Endothelial cell of hepatic sinusoid (primary cell): ENCODE data around the gene AFP.

Experiments used
- in situ Hi-C: cut with HindIII; loops from 2 replicates; pipeline ENCODE4 v1.10.0; 2017; ENCODE audit warnings: low sequenced_read_pairs

AFP gene

DNA sequence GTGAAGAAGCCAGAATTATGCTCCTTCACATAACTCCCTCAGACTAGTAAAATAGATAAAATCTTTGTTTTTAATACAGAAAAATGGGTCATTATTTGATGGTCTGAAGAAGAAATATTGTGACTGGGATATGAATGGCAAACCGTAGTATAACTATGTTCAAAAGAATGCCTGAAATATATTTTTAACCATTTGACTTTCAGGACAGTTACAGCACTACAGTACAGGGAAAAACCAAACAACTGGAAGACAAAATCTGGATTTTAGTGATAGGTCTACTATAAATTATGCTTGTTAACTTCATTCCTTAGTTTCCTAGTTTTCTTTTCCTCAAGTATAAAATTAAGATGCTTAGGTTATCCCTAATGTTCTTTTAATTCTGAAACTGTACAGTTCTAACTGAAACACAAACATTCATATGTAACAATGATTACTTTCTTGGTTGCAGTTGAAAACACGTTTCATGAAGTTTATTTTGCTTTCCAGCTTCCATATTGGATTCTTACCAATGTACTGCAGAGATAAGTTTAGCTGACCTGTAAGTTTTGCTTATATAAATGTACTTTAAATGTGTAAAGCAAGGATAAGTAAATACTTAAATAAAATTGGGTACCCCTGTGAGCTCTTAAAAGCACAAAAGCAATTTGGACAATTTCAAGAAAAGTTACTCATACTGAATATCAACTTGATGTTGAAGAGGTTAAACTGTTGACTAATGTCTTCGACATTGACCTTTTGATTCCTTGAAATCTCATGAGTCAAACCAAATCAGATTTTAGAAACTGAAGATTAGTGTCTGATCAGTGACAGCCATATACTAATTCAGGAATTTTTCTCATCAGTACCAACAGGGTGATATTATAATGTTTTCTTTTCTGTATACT, 895 bp downstream of the AFP start:
- in situ Hi-C loops, result loop anchor here (5.0 to 10.0 kb wide), 2 partner anchors 58 to 100 kb away; no protein-coding TSS in a partner anchor

DNA sequence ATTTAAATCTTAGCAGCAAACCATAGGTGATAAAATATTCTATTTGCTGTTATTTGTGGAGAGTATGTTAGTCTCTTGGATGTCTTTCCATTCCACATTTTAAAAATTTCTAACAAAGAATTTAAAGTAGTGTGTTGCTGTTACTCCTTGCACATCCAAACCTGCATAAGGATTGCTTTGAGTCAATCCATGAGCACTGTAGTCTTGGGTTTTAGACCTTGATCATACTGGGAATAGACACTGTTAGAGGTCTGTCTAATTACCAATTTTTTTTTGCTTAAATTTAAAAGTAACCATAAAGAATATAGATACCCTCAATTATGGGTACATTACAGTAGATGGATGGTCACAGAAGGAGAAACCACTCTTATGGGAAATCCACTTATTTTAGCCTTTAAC, 1.5 kb downstream of the AFP start:
- in situ Hi-C loops, result loop anchor here (5.0 to 10.0 kb wide), 2 partner anchors 57 to 100 kb away; no protein-coding TSS in a partner anchor

DNA sequence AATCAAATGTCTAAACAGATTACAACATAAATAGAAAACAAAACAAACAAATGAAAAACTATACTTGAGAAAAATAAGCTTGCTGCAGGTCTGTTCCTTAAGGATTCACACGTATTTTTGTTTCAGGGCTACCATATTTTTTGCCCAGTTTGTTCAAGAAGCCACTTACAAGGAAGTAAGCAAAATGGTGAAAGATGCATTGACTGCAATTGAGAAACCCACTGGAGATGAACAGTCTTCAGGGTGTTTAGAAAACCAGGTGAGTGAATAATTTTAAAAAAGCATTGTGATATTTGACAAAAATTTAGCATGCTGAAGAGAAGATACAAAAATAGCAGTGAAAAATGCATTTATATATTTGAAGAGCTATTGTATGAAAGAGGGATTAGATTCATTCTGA, 2.0 kb downstream of the AFP start:
- in situ Hi-C loops, result loop anchor here (5.0 to 10.0 kb wide), 2 partner anchors 57 to 99 kb away; no protein-coding TSS in a partner anchor

DNA sequence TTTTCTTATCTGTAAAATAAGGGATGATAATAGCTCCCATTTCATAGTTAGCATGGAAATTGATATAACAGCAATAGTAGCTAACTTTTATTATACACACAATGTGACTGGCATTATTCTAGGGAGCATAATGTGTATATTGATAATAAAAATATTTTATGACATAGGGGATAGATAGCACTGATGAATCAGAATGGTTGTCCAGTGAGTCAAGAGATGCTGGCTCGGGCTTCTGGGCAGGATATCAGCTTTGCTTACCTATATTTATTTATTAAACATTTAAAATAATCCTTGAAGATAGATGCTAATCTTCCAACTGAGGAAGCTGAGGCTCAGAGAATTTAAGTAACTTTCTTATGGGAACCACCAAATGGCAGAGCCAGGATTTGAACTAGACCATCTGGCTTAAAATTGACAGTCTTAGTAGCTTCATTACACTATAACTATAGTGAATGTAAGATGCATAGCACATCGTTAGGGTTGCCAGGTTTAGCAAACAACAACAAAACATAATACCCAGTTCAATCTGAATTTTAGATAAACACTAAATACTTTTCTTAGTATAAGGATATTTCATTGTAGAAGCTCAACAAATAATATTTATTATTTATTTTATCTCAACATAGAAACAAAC, 2.7 kb downstream of the AFP start:
- in situ Hi-C loops, result loop anchor here (5.0 to 10.0 kb wide), 2 partner anchors 56 to 99 kb away; no protein-coding TSS in a partner anchor

DNA sequence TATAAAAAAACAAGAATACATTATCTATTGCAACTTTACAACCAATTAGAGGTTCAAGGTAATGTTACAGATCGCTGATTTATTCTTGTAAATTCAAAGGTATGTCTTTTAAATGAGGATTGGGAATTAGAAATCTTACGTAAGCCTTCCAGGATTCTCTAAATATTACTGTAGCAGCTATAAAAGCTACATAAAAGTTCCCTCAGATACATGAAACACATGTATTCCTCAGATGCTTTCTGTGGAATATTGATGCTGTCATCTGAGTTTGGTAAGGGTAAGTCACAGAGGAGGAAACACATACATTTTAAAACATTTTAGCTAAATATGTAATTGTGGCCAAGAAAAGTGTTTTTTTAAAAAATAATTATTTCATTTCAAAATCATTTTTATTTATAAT, 3.4 kb downstream of the AFP start:
- in situ Hi-C loops, result loop anchor here (5.0 to 10.0 kb wide), 2 partner anchors 55 to 98 kb away; no protein-coding TSS in a partner anchor

DNA sequence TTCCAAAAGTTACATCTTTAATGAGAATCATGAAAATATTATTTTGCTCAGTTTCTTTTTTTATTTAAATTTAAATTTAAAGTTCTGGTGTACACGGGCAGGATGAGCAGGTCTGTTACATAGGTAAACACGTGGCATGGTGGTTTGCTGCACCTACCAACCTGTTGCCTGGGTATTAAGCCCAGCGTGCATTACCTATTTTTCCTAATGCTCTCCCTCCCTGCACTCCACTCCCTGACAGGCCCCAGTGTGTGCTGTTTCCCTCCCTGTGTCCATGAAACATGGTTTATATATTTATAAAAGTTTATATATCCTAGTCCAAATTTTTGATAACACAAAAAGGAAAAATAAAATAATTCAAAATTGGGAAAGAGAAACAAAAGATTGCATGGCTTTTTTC, 4.0 kb downstream of the AFP start:
- in situ Hi-C loops, result loop anchor here (5.0 to 10.0 kb wide), 2 partner anchors 55 to 97 kb away; no protein-coding TSS in a partner anchor

DNA sequence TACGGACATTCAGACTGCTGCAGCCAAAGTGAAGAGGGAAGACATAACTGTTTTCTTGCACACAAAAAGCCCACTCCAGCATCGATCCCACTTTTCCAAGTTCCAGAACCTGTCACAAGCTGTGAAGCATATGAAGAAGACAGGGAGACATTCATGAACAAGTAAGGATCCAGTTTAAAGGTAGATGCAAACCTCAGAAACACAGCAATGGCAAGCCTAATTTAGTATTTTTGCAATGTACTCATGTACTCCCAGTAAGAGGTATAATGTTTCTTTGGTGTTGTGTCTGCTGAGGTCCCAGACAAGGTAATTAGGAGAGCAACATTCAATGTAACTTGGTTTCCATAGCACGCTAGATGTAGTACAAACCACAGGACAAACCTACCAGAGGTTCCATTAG, 4.6 kb downstream of the AFP start:
- in situ Hi-C loops, result no loop called here

DNA sequence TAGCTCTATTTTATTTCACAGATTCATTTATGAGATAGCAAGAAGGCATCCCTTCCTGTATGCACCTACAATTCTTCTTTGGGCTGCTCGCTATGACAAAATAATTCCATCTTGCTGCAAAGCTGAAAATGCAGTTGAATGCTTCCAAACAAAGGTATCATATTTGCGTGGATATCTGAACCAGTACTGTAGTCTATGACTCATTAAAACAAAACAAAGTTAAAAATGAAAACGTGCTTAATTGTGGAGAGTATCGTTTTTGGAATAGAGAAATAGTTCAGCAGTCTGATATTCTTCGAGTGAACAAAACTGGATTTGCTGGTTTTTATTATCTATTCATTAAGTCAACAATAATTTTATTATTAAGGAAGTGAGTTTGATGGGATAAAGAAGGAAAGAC, 6.3 kb downstream of the AFP start:
- in situ Hi-C loops, result no loop called here

DNA sequence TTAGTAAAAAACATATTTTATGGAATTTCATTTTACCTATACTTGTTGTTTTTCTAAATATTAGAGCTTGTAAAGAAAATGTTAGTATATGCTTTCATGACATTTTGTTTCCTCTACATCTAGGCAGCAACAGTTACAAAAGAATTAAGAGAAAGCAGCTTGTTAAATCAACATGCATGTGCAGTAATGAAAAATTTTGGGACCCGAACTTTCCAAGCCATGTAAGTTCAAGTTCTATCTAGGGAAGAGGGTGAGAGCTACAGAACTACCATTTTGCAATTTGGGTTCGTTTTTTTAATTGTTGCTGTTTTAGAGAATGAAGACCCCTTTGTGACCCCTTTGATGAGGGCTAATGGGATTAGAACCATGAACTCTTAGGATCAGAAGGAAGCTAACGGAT, 7.2 kb downstream of the AFP start:
- in situ Hi-C loops, result no loop called here

DNA sequence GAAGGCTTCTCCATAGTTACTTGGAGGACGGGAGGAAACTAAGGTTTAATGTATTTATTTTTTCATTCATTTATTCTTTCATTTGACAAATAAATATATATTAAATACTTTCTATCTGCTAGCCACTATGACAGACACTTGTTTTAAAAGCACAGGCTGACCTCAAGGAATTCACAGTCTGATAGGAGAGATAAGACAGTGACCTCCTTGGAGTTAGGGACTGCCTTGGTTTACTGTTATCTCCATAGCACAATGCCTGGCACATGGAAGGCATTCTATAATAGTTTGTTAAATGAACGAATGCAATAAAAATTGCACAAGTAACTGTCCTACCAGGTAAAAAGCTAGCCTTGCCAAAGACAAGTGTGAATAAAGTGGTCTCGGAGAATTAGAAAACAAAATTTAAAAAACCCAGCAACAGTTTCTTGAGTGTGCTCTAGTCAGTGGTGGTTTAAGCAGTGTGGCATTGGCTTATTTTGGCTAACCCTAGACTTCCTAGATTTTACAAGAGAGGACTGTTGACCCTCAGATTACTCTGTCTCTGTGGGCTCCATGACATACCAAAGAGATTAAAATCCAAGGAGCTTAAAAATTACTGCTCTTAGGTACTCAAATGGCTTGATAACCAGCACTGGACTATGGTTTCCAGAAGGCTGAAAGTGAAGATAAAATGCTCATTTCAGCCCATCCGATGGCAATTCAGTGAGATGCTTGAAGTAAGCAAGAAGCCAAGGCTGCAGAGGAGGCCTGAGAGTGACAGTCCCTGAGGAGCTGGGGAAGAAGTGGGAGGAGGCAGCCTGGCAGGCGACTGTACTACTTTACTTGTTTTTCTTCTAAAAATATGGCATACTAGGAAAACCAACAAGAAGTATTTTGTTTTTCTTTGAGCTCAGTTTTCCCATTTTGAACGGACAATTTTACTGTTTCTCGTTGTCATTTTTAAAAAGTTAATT, 9.6 kb downstream of the AFP start:
- in situ Hi-C loops, result no loop called here

DNA sequence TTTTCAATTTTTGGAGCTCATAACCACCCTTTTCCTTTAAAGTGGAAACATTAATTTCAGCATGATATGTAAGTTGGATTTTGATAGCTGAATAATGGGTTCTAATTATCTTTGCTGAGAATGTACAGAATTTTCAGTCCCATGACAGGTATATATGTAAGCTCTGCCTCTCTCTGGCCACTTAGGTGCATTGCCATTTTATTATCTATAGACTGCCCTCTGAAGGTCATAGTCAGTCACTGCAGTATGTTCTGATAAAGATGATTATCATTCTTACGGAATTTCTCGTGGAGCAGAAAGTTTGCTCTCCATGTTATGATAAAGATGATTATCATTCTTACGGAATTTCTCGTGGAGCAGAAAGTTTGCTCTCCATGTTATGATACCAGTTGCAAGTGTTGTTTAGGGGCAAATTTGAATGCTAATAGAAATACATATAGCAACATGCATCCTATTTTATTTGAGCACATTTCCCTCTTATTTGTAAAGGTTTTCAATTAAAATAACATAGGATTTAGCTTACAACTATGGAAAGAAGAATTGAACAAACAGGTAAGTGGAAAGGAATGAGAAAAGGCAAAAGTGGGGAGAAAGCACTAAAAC, 10.4 kb downstream of the AFP start:
- in situ Hi-C loops, result no loop called here

DNA sequence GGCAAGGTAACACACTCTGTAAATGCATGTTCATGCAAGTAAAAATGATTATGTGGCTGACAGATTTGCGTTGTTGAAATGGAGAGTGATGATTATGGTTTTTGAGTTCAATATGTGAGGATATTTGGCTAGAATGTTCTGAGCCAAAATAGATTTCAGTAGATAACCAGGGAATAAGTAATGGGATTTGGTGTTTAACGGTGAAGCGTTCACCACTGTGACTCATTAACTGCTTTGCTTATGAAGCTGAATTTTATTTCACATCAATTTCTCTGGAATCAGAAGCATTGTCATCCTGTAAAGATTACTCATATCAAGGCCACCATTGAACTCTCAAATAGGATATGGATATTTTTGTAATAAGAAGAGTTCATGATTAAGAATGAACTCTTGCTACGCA, 11.7 kb downstream of the AFP start:
- in situ Hi-C loops, result no loop called here

DNA sequence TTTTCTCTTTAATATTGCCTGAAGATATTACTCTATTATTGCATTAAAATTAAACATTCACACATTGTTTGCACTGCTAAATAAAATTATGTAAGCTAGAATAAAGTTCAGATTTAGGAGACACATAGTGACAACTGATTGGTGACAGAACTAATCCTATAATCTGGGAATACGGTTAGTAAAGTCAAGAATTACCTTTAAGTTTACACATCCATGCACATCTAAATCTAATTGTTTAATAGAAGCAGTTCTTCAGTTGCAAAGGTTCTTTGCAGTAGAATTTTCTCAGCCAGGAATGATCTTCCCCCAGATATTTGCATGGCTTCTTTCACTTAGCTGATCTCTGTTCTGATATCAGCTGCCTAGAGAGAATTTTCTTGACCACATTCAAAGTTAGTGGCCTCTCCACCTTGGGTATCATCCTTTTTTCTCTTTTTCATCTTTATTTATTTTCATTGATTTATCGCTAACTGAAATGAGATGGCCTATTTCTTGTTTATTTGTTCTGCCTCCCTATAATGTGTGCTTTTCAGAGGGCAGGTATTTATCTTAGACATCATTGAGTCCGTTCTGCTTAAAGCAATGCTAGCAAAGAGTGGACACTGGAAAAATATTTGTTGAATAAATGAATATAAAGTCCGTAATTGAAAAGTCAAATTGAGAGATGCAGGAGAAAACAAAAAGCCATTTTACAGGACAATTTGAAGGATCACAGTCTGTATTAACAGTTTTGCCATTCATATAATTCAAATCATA, 12.6 kb downstream of the AFP start:
- in situ Hi-C loops, result no loop called here

DNA sequence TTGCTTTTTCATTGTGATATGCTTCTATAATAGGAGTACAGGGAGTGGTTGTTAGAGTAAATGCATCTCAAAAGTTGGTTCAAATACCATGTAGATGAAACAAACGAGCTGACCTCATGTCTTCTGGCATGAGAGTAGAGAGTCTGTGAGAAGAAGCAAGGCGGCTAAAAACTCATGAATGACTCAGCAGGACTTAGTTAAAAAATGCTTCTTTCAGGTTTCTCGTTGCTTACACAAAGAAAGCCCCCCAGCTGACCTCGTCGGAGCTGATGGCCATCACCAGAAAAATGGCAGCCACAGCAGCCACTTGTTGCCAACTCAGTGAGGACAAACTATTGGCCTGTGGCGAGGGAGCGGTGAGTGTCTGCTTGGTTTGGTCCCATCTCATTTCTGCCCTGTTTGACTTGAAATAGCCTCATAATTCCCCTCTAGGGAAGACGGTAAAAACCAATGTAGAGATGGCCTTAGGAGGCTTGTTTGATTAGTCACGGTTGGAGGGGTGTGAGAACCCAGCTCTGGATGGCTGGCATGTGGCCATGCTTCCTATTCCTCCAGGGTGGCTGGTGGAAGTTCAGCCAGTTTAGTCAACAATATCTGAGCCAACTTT, 14.5 kb downstream of the AFP start:
- in situ Hi-C loops, result no loop called here

DNA sequence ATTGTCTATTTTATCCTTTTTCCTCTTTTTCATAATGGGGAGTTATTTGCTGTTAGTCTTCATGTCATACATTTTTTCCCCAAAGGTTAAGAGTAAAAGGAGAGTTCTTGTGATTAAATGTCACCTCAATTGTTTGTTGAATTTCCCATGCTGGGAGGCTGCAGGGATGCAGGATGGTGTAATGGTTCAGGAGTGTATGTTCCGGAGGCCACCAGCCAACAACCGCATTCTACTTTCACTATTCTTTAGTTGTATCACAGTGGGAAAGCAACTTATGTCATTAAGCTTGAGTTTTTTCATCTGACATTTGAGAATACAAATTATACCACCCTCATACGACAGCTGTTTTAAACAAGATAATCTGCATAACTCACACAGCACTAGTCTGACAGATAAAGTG, 15.4 kb downstream of the AFP start:
- in situ Hi-C loops, result no loop called here

DNA sequence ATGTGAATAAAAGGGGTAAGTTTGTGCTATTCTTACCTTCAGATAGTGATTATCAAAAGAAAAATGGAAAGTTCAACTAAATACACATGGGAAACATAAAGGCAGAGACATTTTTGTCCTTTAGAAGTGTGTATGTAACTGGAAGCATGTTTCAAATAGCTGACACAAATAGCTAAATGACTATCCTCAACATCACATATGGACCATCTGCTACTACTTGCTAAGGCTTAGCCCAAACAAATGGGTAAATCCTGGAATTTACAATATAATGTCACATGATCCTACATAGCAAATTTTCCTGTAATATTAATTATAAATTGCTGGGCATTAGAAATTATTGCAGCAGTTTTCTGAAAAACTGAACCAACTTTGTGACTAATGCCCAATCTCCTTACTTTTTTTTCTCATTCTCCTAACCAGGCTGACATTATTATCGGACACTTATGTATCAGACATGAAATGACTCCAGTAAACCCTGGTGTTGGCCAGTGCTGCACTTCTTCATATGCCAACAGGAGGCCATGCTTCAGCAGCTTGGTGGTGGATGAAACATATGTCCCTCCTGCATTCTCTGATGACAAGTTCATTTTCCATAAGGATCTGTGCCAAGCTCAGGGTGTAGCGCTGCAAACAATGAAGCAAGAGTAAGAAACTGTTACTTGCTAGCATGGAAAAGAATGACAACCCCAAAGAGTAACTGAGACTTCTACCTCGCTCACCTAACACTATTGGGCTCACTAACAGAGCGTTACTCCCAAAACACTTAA, 16.1 kb downstream of the AFP start:
- in situ Hi-C loops, result no loop called here

DNA sequence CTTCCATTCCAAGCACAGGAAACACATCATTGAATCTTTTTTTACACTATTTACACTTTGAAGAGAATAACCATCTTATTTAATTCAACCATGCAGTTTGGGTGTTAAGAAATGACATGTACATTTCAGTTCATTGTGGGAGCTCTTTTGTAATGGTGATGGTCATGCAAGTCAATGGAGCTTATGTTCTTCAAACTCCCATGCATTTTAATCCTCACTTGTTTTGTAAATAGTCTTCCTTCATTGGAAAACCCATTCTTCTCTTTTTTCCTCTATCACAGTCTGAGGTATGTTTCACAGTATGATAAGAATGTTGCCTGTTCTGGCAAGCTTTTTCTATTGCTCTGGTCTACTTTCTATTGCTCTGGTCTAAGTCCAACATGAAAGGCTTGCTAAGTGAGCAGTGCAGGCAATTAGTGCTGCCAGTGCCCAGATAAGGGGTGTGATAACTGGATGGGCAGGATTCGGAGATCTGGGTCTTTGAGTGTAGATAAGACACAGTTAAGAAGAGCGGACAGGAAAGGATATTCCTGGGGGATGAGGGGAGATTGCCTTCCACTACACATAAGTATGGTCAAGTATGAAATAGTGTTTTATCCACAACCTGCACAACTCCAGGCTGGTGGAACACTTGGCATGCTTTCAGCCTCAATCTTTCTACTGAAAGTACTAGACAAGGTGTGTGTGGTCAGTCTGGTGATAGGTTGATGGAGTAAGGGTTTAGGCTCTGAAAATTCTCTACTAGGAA, 17.1 kb downstream of the AFP start:
- in situ Hi-C loops, result no loop called here

DNA sequence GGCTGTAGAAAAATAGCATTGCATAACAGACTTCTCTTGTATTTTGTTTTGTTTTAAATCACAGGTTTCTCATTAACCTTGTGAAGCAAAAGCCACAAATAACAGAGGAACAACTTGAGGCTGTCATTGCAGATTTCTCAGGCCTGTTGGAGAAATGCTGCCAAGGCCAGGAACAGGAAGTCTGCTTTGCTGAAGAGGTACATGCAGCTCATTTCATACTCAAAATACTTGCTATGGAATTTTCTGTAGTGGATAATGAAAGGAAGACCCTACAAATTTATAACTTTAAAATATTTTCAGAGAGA, 17.6 kb downstream of the AFP start:
- in situ Hi-C loops, result no loop called here
